SK-N-MC (cell line): ENCODE data around the gene GIMD1.

Experiments
- DNase-seq: peaks from one replicate; pipeline ENCODE4 v3.0.0-alpha.2; 2011; ENCODE audit warnings: low read depth, low spot score
- H3K27ac ChIP-seq: fragments of 200-600 bp; sonication (generic); 2 replicates; pipeline ENCODE4 v1.5.1; 2016; ENCODE audit warnings: mixed run types
- H3K36me3 ChIP-seq: fragments of 200-600 bp; sonication (generic); 2 replicates; pipeline ENCODE4 v1.6.1; 2017; ENCODE audit warnings: antibody characterized with exemption, low read length, mixed read lengths; ENCODE audit not compliant: insufficient read depth
- H3K4me3 ChIP-seq: fragments of 200-600 bp; sonication (generic); 2 replicates; pipeline ENCODE4 v1.5.1; 2016
- H3K9ac ChIP-seq: fragments of 200-600 bp; sonication (generic); 2 replicates; pipeline ENCODE4 v1.8.0; 2017; ENCODE audit warnings: mixed run types, mixed read lengths; ENCODE audit not compliant: insufficient read length
- H3K9me3 ChIP-seq: fragments of 200-600 bp; sonication (generic); 2 replicates; pipeline ENCODE4 v1.6.1; 2017; ENCODE audit warnings: low read depth, mild to moderate bottlenecking, antibody characterized with exemption, low read length, moderate library complexity, mixed read lengths
- EZH2 ChIP-seq: fragments of 200-600 bp; sonication (generic); IDR thresholded peaks from one replicate; pipeline ENCODE4 v1.6.1; 2017; ENCODE audit warnings: antibody characterized with exemption
- FOXP2 ChIP-seq: optimal IDR thresholded peaks from 2 replicates; pipeline ENCODE3; 2011; ENCODE audit warnings: mild to moderate bottlenecking, moderate library complexity; ENCODE audit not compliant: insufficient read depth; ENCODE audit errors: extremely low read length, control extremely low read depth
- POLR2AphosphoS5 ChIP-seq: IDR thresholded peaks from 2 replicates; pipeline ENCODE4 v1.6.1; 2012; ENCODE audit warnings: mild to moderate bottlenecking, low read depth, low read length, borderline replicate concordance

The GIMD1 gene

GRCh38 chr4:106340774-106341173 is 27.8 kb downstream of the GIMD1 start:
- peaks cover 7% of the 10 kb centered on the region for H3K9me3 ChIP-seq
- H3K9ac ChIP-seq: no peak overlapping the region
- no peak for TF ChIP-seq FOXP2
- TF ChIP-seq POLR2AphosphoS5: no peak
- TF ChIP-seq EZH2: no peak
- H3K27ac ChIP-seq: no peak overlapping the region
- no peak overlapping the region for H3K4me3 ChIP-seq
- peaks cover 94% of the 10 kb centered on the region for H3K36me3 ChIP-seq
- no peak for DNase-seq

- Histone ChIP-seq H3K4me3 (no peak overlapping the region), H3K36me3 (peaks cover 97% of the 10 kb centered on the region), H3K9me3 (peaks cover 7% of the 10 kb centered on the region), H3K27ac (no peak overlapping the region), H3K9ac (no peak overlapping the region)
- DNase-seq: no peak
- TF ChIP-seq FOXP2 (no peak), POLR2AphosphoS5 (no peak), EZH2 (no peak)
These were observed 29.1 kb downstream of the GIMD1 start for GRCh38 chr4:106339431-106339830.

GRCh38 chr4:106338671-106339070 is 29.9 kb downstream of the GIMD1 start:
- Histone ChIP-seq H3K4me3 (no peak overlapping the region), H3K9me3 (peaks cover 7% of the 10 kb centered on the region), H3K27ac (no peak overlapping the region), H3K9ac (no peak overlapping the region), H3K36me3 (peaks cover 98% of the 10 kb centered on the region)
- no peak for TF ChIP-seq POLR2AphosphoS5
- no peak for TF ChIP-seq FOXP2
- TF ChIP-seq EZH2: no peak
- DNase-seq: no peak

- no peak for DNase-seq
- peaks cover 7% of the 10 kb centered on the region for H3K9me3 ChIP-seq
- TF ChIP-seq POLR2AphosphoS5 (no peak), FOXP2 (no peak), EZH2 (no peak)
- H3K4me3 ChIP-seq: no peak overlapping the region
- H3K27ac ChIP-seq: no peak overlapping the region
- H3K9ac ChIP-seq: no peak overlapping the region
- H3K36me3 ChIP-seq: peaks cover 97% of the 10 kb centered on the region
These were observed 30.7 kb downstream of the GIMD1 start for GRCh38 chr4:106337916-106338315.

GRCh38 chr4:106336618-106337017 is 32.0 kb downstream of the GIMD1 start:
- H3K9ac ChIP-seq: no peak overlapping the region
- TF ChIP-seq EZH2 (no peak), POLR2AphosphoS5 (no peak), FOXP2 (no peak)
- DNase-seq: no peak
- H3K36me3 ChIP-seq: peaks cover 95% of the 10 kb centered on the region
- H3K9me3 ChIP-seq: peaks cover 7% of the 10 kb centered on the region
- no peak overlapping the region for H3K27ac ChIP-seq
- H3K4me3 ChIP-seq: no peak overlapping the region

GRCh38 chr4:106334741-106335470 is 33.7 kb downstream of the GIMD1 start:
- Histone ChIP-seq H3K9me3 (no peaks in the 10 kb centered on the region; the same call in none of the 2 replicates), H3K9ac (no peak overlapping the region), H3K4me3 (no peak overlapping the region), H3K36me3 (peaks cover 92% of the 10 kb centered on the region), H3K27ac (no peak overlapping the region)
- no peak for TF ChIP-seq POLR2AphosphoS5
- TF ChIP-seq FOXP2: no peak
- no peak for TF ChIP-seq EZH2
- no peak for DNase-seq

- Histone ChIP-seq H3K27ac (no peak overlapping the region), H3K9me3 (no peaks in the 10 kb centered on the region; the same call in none of the 2 replicates), H3K36me3 (peaks cover 90% of the 10 kb centered on the region), H3K4me3 (no peak overlapping the region), H3K9ac (no peak overlapping the region)
- no peak for DNase-seq
- TF ChIP-seq FOXP2: no peak
- no peak for TF ChIP-seq POLR2AphosphoS5
- no peak for TF ChIP-seq EZH2
These were observed 35.4 kb downstream of the GIMD1 start for GRCh38 chr4:106333186-106333585.

GRCh38 chr4:106329041-106329618 is 39.4 kb downstream of the GIMD1 start:
- H3K27ac ChIP-seq: no peak overlapping the region
- no peak overlapping the region for H3K9ac ChIP-seq
- peak; percentile 45 for DNase-seq
- H3K4me3 ChIP-seq: no peak overlapping the region
- H3K9me3 ChIP-seq: no peaks in the 10 kb centered on the region
- TF ChIP-seq POLR2AphosphoS5 (no peak), EZH2 (no peak), FOXP2 (no peak)
- peaks cover 79% of the 10 kb centered on the region for H3K36me3 ChIP-seq
